PC-3 (cell line): ENCODE data around the gene IGSF23. TPM values are rescaled to one million over a fixed set of nuclear protein-coding genes. Genes with fewer than 3 reads are reported as not detected.

Experiments
- ATAC-seq: fragments of 200-7000 bp; cut with Tn5 transposase; 2 replicates; pipeline ENCODE4 v1.9.1; 2020; ENCODE audit warnings: mild to moderate bottlenecking, moderate library complexity
- BruUV-seq: library from RNA; stranded (reverse); fragments of 400-500 nt; replicated peaks from 2 replicates; lab custom pipeline; 2021; lab: Mats Ljungman, UMichigan
- CTCF ChIA-PET: fragments of 300-600 bp; sonication (Branson Sonifier 250); formaldehyde crosslinking; loops from one replicate; lab custom pipeline; 2022; ENCODE audit warnings: antibody characterized with exemption; lab: Charles Lee
- POLR2A ChIA-PET: fragments of 300-600 bp; sonication (Branson Sonifier 250); formaldehyde crosslinking; loops from one replicate; lab custom pipeline; 2022; ENCODE audit warnings: antibody characterized with exemption; ENCODE audit not compliant: unreplicated experiment; lab: Charles Lee
- DNase-seq: peaks from one replicate; pipeline ENCODE4 v3.0.0-alpha.2; 2015
- H2AFZ ChIP-seq: fragments of 300-600 bp; sonication (generic); 2 replicates; pipeline ENCODE4 v1.6.0; 2016; ENCODE audit warnings: antibody characterized with exemption, low read length
- H3F3A ChIP-seq: fragments of 300-600 bp; sonication (generic); one replicate; pipeline ENCODE4 v1.6.0; 2017; ENCODE audit warnings: antibody characterized with exemption, low read length, control low read depth, mild to moderate bottlenecking; ENCODE audit not compliant: unreplicated experiment
- H3K27ac ChIP-seq: fragments of 300-600 bp; sonication (generic); 2 replicates; pipeline ENCODE4 v1.5.1; 2016; ENCODE audit warnings: mild to moderate bottlenecking, low read length
- H3K27me3 ChIP-seq: fragments of 300-600 bp; sonication (generic); 2 replicates; pipeline ENCODE4 v1.6.1; 2016; ENCODE audit warnings: low read length, mixed read lengths
- H3K36me3 ChIP-seq: fragments of 300-600 bp; sonication (generic); 2 replicates; pipeline ENCODE4 v1.6.1; 2016; ENCODE audit warnings: low read depth, mixed run types, low read length, mixed read lengths
- H3K4me1 ChIP-seq: fragments of 300-600 bp; sonication (generic); 2 replicates; pipeline ENCODE4 v1.5.1; 2016; ENCODE audit warnings: low read length; ENCODE audit not compliant: insufficient read depth
- H3K4me2 ChIP-seq: fragments of 300-600 bp; sonication (generic); 2 replicates; pipeline ENCODE4 v1.6.0; 2016; ENCODE audit warnings: low read length
- H3K4me3 ChIP-seq: fragments of 300-600 bp; sonication (generic); 2 replicates; pipeline ENCODE4 v1.5.1; 2016; ENCODE audit warnings: mild to moderate bottlenecking, low read length, mixed read lengths
- H3K79me2 ChIP-seq: fragments of 300-600 bp; sonication (generic); 2 replicates; pipeline ENCODE4 v1.6.1; 2017; ENCODE audit warnings: low read length, mixed read lengths
- H3K9ac ChIP-seq: fragments of 300-600 bp; sonication (generic); 2 replicates; pipeline ENCODE4 v1.6.0; 2016; ENCODE audit warnings: mild to moderate bottlenecking, low read length
- H3K9me2 ChIP-seq: fragments of 300-600 bp; sonication (generic); replicated peaks from 2 replicates; pipeline ENCODE4 v1.6.1; 2016; ENCODE audit warnings: mixed run types, low read length, mixed read lengths
- H3K9me3 ChIP-seq: fragments of 300-600 bp; sonication (generic); 2 replicates; pipeline ENCODE4 v1.6.1; 2016; ENCODE audit warnings: low read length, mixed read lengths
- H4K20me1 ChIP-seq: fragments of 300-600 bp; sonication (generic); 2 replicates; pipeline ENCODE4 v1.6.1; 2016; ENCODE audit warnings: low read length, mixed read lengths
- CTCF ChIP-seq: fragments of 300-600 bp; sonication (generic); conservative IDR thresholded peaks from 2 replicates; pipeline ENCODE4 v1.5.1; 2017; ENCODE audit warnings: antibody characterized with exemption, low read depth, mild to moderate bottlenecking, low read length
- EZH2 ChIP-seq: fragments of 300-600 bp; sonication (generic); IDR thresholded peaks from one replicate; pipeline ENCODE4 v1.6.1; 2017; ENCODE audit warnings: antibody characterized with exemption, mild to moderate bottlenecking, low read length; ENCODE audit not compliant: unreplicated experiment
- EZH2phosphoT487 ChIP-seq: fragments of 300-600 bp; sonication (generic); IDR thresholded peaks from 2 replicates; pipeline ENCODE4 v1.6.1; 2018; ENCODE audit warnings: mild to moderate bottlenecking, antibody characterized with exemption, low read length, borderline replicate concordance
- intact Hi-C: fragments of 100-400 bp; cut with micrococcal nuclease; formaldehyde crosslinking; loops from 2 replicates; pipeline ENCODE4 v1.9.0; 2023
- total RNA-seq: library from RNA; depleted of rRNA; stranded (reverse); fragments of >200 nt; gene quantifications from 2 replicates; pipeline ENCODE4 v1.2.3, GENCODE V29; 2014

IGSF23 gene
- total RNA-seq, 1 experiment from 2014 or later, result not detected

GRCh38 chr19:44675521-44675920 is 62.2 kb downstream of the IGSF23 start:
- H3K27me3 ChIP-seq, result no peaks in the 10 kb centered on the region
- H3K9me2 ChIP-seq, result no peaks in the 10 kb centered on the region
- no peaks in the 10 kb centered on the region for H3F3A ChIP-seq
- H4K20me1 ChIP-seq, result no peaks in the 10 kb centered on the region
- H3K4me2 ChIP-seq, result no peak overlapping the region
- ChIA-PET POLR2A (no interaction called here), CTCF (no interaction called here)
- no peaks in the 10 kb centered on the region for H3K9me3 ChIP-seq
- DNase-seq (no peak), ATAC-seq (no peak)
- TF ChIP-seq EZH2phosphoT487 (no peak), EZH2 (no peak), CTCF (no peak)
- no peak overlapping the region for H3K27ac ChIP-seq
- H3K9ac ChIP-seq, result no peak overlapping the region
- H3K4me1 ChIP-seq, result peaks cover 17% of the 10 kb centered on the region
- no peaks in the 10 kb centered on the region for H3K79me2 ChIP-seq
- no peak overlapping the region for H3K4me3 ChIP-seq
- H2AFZ ChIP-seq, result no peak overlapping the region
- no peaks in the 10 kb centered on the region for H3K36me3 ChIP-seq
- no TSS peak for BruUV-seq
- intact Hi-C loops, result no loop called here

DNA sequence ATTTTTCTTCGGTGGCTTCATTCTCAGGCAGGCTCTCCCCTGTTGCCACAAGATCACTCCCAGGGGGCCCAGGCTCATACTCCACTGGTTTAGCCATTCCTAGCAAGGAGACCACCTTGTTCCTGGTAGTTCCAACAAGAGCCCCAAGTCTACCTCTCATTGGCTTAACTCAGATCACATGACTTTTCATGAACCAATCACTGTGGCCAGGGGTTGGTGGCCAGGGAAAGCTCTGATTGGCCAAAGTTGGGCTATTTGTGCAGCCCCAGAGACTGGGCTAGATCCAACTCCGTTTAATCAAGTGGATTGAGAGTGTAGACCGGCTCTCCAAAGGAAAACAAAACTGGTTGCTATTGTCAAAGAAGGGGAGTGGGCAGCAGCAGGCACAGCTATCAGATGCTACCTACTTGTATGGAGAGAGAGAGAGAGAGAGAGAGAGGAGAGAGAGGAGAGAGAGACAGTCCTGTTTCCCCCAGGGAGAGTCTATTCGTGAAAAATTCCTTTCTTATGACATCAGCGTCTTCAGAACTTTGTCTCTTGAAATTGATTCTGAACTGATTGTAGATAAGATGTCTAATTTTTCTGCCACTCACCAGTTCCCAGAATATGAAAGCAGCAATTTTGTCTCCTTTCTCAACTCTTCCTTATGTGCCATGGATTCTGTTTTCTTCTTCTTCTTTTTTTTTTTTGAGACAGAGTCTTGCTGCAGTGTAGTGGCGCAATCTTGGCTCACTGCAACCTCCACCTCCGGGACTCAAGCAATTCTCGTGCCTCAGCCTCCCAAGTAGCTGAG is 63.9 kb downstream of the IGSF23 start:
- intact Hi-C loops, result no loop called here
- Histone ChIP-seq H3K9me2 (no peaks in the 10 kb centered on the region), H3K79me2 (no peaks in the 10 kb centered on the region), H3K4me2 (peak overlapping the region; percentile 48; the same call in 1 of the 2 replicates), H3K27ac (no peak overlapping the region), H3K27me3 (no peaks in the 10 kb centered on the region), H3K9me3 (no peaks in the 10 kb centered on the region), H3F3A (no peaks in the 10 kb centered on the region), H3K4me3 (no peak overlapping the region), H3K9ac (no peak overlapping the region), H3K36me3 (no peaks in the 10 kb centered on the region), H2AFZ (0 out of 2 replicates have a peak overlapping the region, but pooled peaks have one; percentile 34), H3K4me1 (peaks cover 12% of the 10 kb centered on the region; the same call in 1 of the 2 replicates), H4K20me1 (no peaks in the 10 kb centered on the region)
- DNase-seq (peak; percentile 55), ATAC-seq (no peak)
- ChIA-PET POLR2A (interaction anchor here (0.5 kb wide), 1 partner anchor 115 kb away, joined by 4 read pairs; no protein-coding TSS in a partner anchor), CTCF (no interaction called here)
- TF ChIP-seq EZH2 (no peak), EZH2phosphoT487 (no peak), CTCF (no peak)
- BruUV-seq, result no TSS peak

DNA sequence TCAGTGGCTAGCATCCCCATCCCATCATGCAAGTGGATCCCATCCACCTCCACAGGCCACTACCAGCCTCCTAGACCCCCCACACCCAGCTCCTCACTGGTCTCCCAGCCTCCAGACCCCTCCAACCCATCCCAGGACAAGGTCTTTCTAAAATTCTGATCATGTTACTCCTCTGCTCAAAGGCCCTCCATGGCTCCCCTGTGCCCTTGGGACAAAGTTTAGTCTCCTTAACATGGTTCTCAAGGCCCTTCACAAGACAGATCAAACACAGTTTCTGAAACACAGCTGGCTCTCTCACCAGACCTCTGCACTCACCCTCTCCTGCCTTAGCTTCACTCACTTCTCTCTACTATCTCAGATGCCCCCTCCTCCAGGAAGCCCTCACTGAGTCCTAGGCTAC is 67.2 kb downstream of the IGSF23 start:
- Histone ChIP-seq H3K79me2 (no peaks in the 10 kb centered on the region), H3K36me3 (no peaks in the 10 kb centered on the region), H3K4me3 (no peak overlapping the region), H3K9me2 (no peaks in the 10 kb centered on the region), H3K27ac (no peak overlapping the region), H4K20me1 (no peaks in the 10 kb centered on the region), H2AFZ (no peak overlapping the region), H3K4me2 (no peak overlapping the region), H3K4me1 (peaks cover 21% of the 10 kb centered on the region), H3F3A (no peaks in the 10 kb centered on the region), H3K9me3 (no peaks in the 10 kb centered on the region), H3K9ac (no peak overlapping the region), H3K27me3 (no peaks in the 10 kb centered on the region)
- CTCF ChIA-PET, result no interaction called here
- no peak for TF ChIP-seq EZH2phosphoT487
- TF ChIP-seq CTCF, result no peak
- no peak for TF ChIP-seq EZH2
- ATAC-seq (no peak), DNase-seq (no peak)
- no TSS peak for BruUV-seq
- POLR2A ChIA-PET, result no interaction called here
- intact Hi-C loops, result no loop called here
